ENCODE results near the gene SPTBN1. TPM values are rescaled to one million over a fixed set of nuclear protein-coding genes. Genes with fewer than 3 reads are reported as not detected.

Gene SPTBN1
- total and polyA plus RNA-seq, 9 of the 15 experiments (the other 6 are each of a cell fraction or from before 2014, with no cell fraction given), result 8.9 to 66.8 (median 31.4) TPM

DNA sequence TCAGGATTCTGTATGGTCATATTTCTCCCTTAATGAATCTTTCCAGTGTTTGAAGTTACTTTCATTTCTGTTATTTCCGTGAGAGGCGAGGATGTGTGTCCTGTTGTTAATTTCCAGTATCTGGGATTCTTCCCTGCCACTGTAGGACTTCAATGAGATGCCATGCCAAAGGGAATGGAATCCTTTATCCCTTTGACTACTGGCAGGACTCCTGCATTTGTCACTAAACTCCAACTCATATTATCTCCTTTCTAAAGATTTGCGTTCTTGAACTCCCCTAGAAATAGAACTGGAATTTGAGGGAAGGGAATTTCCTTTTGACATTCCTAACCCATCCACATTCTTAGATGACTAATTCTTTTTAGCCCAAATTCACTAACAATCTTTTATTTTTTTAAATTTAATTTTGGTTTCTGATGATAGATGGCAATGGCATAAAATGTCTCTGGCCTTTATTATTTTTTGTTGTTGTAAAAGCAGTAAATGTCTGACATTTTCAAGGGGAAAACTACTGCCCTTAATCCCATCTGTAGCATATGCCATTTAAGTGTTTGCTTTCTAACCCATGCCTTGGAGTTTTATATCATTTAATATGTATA lies 179.5 kb downstream of the SPTBN1 start:
- no peak for FAIRE-seq
- Histone ChIP-seq H3K27me3 (ENCODE audit: control insufficient read depth in 2 of 2, insufficient read depth in 2 of 2, low read length in 2 of 2) (no peaks in the 10 kb centered on the region), H3K4me3 (no peak overlapping the region), H3K36me3 (ENCODE audit: control insufficient read depth, insufficient read depth, low read length) (peaks cover 75% of the 10 kb centered on the region), H3K4me2 (ENCODE audit: insufficient read depth, low read length) (no peak overlapping the region), H3K9me1 (ENCODE audit: control insufficient read depth, insufficient read depth, low read length) (no peaks in the 10 kb centered on the region), H2AFZ (ENCODE audit: low read depth, low read length) (no peak overlapping the region), H3K27ac (ENCODE audit: extremely low read depth, low read depth, low read length) (no peak overlapping the region), H3K79me2 (ENCODE audit: control insufficient read depth, insufficient read depth, low read length) (no peaks in the 10 kb centered on the region), H3K9ac (ENCODE audit: insufficient read depth in 1 of 2, low read depth in 2 of 2, low read length in 2 of 2) (no peak overlapping the region), H4K20me1 (replicated peaks; ENCODE audit: control insufficient read depth, insufficient read depth, low read length) (no peaks in the 10 kb centered on the region; the same call in 1 of the 2 replicates), H3K9me3 (replicated peaks; ENCODE audit: control insufficient read depth, insufficient read depth, low read depth, low read length) (no peaks in the 10 kb centered on the region), H3K4me1 (replicated peaks in 1 of 2; ENCODE audit: control insufficient read depth in 2 of 2, insufficient read depth in 2 of 2, low read length in 2 of 2) (peaks cover 3% of the 10 kb centered on the region in 2 experiments; a peak in 1 of 5 replicates)
- TF ChIP-seq MEF2D (tag; conservative IDR thresholded peaks at IDR 0.05; ENCODE audit: low read depth), result no peak
- TF ChIP-seq EP400 (IDR thresholded peaks at IDR 0.05), result no peak
- no peak for TF ChIP-seq ZBTB1 (CRISPR knock-in tag; IDR thresholded peaks at IDR 0.05; ENCODE audit: borderline replicate concordance, low read depth)
- no peak for TF ChIP-seq ZFX (CRISPR knock-in tag; IDR thresholded peaks at IDR 0.05)
- no peak for TF ChIP-seq GTF2F1 (IDR thresholded peaks at IDR 0.05; ENCODE audit: low read depth, low read length)
- no peak for TF ChIP-seq ASH1L (IDR thresholded peaks at IDR 0.05; ENCODE audit: borderline replicate concordance, low read depth, partially characterized antibody)
- no peak for TF ChIP-seq HNRNPL (IDR thresholded peaks at IDR 0.05; ENCODE audit: low read depth, low read length)
- TF ChIP-seq ZNF134 (CRISPR knock-in tag; conservative IDR thresholded peaks at IDR 0.05), result no peak
- DNase-seq (ENCODE audit: extremely low read depth in 1 of 4, low spot score in 3 of 4), result no peak
- intact Hi-C loops (cut with micrococcal nuclease) (no loop called here), in situ Hi-C loops (cut with MboI) (no loop called here)
- WGBS (ENCODE audit: insufficient coverage, low coverage, missing lambda C conversion rate), result 96% methylated on average over 3 of the region's 3 CpGs
- no TSS peak for BruUV-seq (replicated peaks)
- POLR2A ChIA-PET, result interaction anchor here (0.6 kb wide), 1 partner anchor 11 kb away, joined by 3 read pairs; no protein-coding TSS in a partner anchor
- CTCF ChIA-PET (ENCODE audit: low intra/inter-chr PET ratio), result no interaction called here
- no peak for ATAC-seq

Data from K562 (cell line).